Lower leg skin (tissue), 4 donors: ENCODE data around the gene RTRAF. TPM values are rescaled to one million over a fixed set of nuclear protein-coding genes. Genes with fewer than 3 reads are reported as not detected.
A peak's percentile ranks its signal among the peaks of the same experiment; 100 is the strongest.

Experiments used
- DNase-seq, 2 donors: peaks; one replicate each; pipeline ENCODE4 v3.0.0-alpha.2; 2019; ENCODE audit warnings: low spot score in 2 of 2
- H3K4me3 ChIP-seq: fragments of 200-600 bp; sonication (generic); 2 replicates; pipeline ENCODE4 v1.5.1; 2017; ENCODE audit warnings: mild to moderate bottlenecking, low read depth; ENCODE audit not compliant: poor library complexity, severe bottlenecking
- CTCF ChIP-seq, 3 donors: fragments of 450-650 bp; IDR thresholded peaks; one replicate each; pipeline ENCODE4 v1.5.1; 2016; ENCODE audit warnings: antibody characterized with exemption in 3 of 3, mild to moderate bottlenecking in 3 of 3, moderate library complexity in 2 of 3
- POLR2A ChIP-seq, 2 donors: fragments of 450-650 bp; IDR thresholded peaks; one replicate each; pipeline ENCODE4 v1.6.1; 2016 to 2017; ENCODE audit warnings: antibody characterized with exemption in 2 of 2, mild to moderate bottlenecking in 1 of 2, moderate library complexity in 1 of 2
- WGBS, 2 donors: methylation state at CpG; one replicate each; pipeline ENCODE4 v1.1.5; 2018; 5-methylcytosine and 5-hydroxymethylcytosine counted together
- intact Hi-C: fragments of 100-400 bp; cut with DNase I; formaldehyde crosslinking; loops from one replicate; pipeline ENCODE4 v1.15.0; 2023; ENCODE audit warnings: low total_unique reads
- total RNA-seq, 4 donors: library from RNA; depleted of rRNA; stranded (reverse); fragments of >200 nt; gene quantifications; one replicate each; pipeline ENCODE4 v1.1.0, GENCODE V29; 2016

Gene RTRAF
- 10 to 100 TPM; 32.5 to 48.0 (median 40.6) TPM for total RNA-seq

- intact Hi-C loops = loop anchor here (5.0 kb wide), 1 partner anchor 618 kb away; no protein-coding TSS in a partner anchor
- peak within 1 kb of the TSS; percentile 92 for H3K4me3 ChIP-seq
- 0% methylated on average over 50 to 57 of the region's 72 CpGs for WGBS, 2 donors
- peak; percentile 89 to 98 for DNase-seq
- no peak for TF ChIP-seq CTCF (IDR thresholded peaks at IDR 0.05)
- peak in 1 of 2 donors; percentile 58 for TF ChIP-seq POLR2A (IDR thresholded peaks at IDR 0.05)
Measured at GRCh38 chr14:51989293-51990234, at the start of gene RTRAF. Gene RTRAF, plus strand, starts transcription at chr14:51989546. Its CDS starts 94 bp downstream, at chr14:51989640.

GRCh38 chr14:51939755-51940301, 49.5 kb upstream of the RTRAF start:
- DNase-seq = no peak
- H3K4me3 ChIP-seq = no peak overlapping the region
- WGBS, 2 donors = 89 to 93% methylated on average over 10 of the region's 10 CpGs
- TF ChIP-seq CTCF (IDR thresholded peaks at IDR 0.05) (no peak), POLR2A (IDR thresholded peaks at IDR 0.05) (no peak)
- intact Hi-C loops = no loop called here

- no peak overlapping the region for H3K4me3 ChIP-seq
- intact Hi-C loops = no loop called here
- TF ChIP-seq POLR2A (IDR thresholded peaks at IDR 0.05) = no peak
- no peak for TF ChIP-seq CTCF (IDR thresholded peaks at IDR 0.05)
- no peak for DNase-seq
- WGBS, 2 donors = 94 to 98% methylated on average over 2 of the region's 2 CpGs
Measured at GRCh38 chr14:51942971-51943370, 46.4 kb upstream of the RTRAF start.

GRCh38 chr14:51950007-51950406, 39.3 kb upstream of the RTRAF start:
- no peak for TF ChIP-seq CTCF (IDR thresholded peaks at IDR 0.05)
- no peak for TF ChIP-seq POLR2A (IDR thresholded peaks at IDR 0.05)
- 61 to 65% methylated on average over 2 of the region's 2 CpGs for WGBS, 2 donors
- intact Hi-C loops = no loop called here
- no peak overlapping the region for H3K4me3 ChIP-seq
- DNase-seq = no peak

GRCh38 chr14:51951656-51952055, 37.7 kb upstream of the RTRAF start:
- no peak for DNase-seq
- 80 to 85% methylated on average over 3 of the region's 3 CpGs for WGBS, 2 donors
- intact Hi-C loops = no loop called here
- H3K4me3 ChIP-seq = no peak overlapping the region
- TF ChIP-seq CTCF (IDR thresholded peaks at IDR 0.05) = no peak
- no peak for TF ChIP-seq POLR2A (IDR thresholded peaks at IDR 0.05)
